IPS-18a (cell line): ENCODE data around the gene ATP8B2.
"Not testable (repeated sequence)": the region's sequence is repeated elsewhere in the genome, so short reads cannot be mapped to it uniquely, and the experiment has no call there.

ENCODE experiments used
- H3K27ac ChIP-seq: one replicate; pipeline ENCODE4 v1.5.1; 2013; ENCODE audit warnings: low read length
- H3K27me3 ChIP-seq: one replicate; pipeline ENCODE4 v1.6.1; 2013; ENCODE audit warnings: mild to moderate bottlenecking, low read length; ENCODE audit not compliant: control insufficient read depth, insufficient read depth
- H3K36me3 ChIP-seq: one replicate; pipeline ENCODE4 v1.6.1; 2013; ENCODE audit warnings: low read depth, low read length; ENCODE audit not compliant: control insufficient read depth
- H3K4me1 ChIP-seq: one replicate; pipeline ENCODE4 v1.6.1; 2013; ENCODE audit warnings: low read depth, low read length; ENCODE audit not compliant: control insufficient read depth
- H3K4me3 ChIP-seq: one replicate; pipeline ENCODE4 v1.5.1; 2013; ENCODE audit warnings: low read length
- H3K9ac ChIP-seq: one replicate; pipeline ENCODE4 v1.6.1; 2013; ENCODE audit warnings: mild to moderate bottlenecking, low read length, moderate library complexity
- H3K9me3 ChIP-seq: one replicate; pipeline ENCODE4 v1.6.1; 2013; ENCODE audit warnings: low read depth, low read length; ENCODE audit not compliant: control insufficient read depth

ATP8B2 gene

GRCh38 chr1:154338875-154339274 lies 13.6 kb downstream of the ATP8B2 start:
- no peaks in the 10 kb centered on the region for H3K27me3 ChIP-seq
- no peak overlapping the region for H3K4me3 ChIP-seq
- H3K4me1 ChIP-seq, result no peaks in the 10 kb centered on the region
- H3K27ac ChIP-seq, result no peak overlapping the region
- no peak overlapping the region for H3K9ac ChIP-seq
- H3K9me3 ChIP-seq, result no peaks in the 10 kb centered on the region
- peaks cover 64% of the 10 kb centered on the region for H3K36me3 ChIP-seq

- H3K27ac ChIP-seq, H3K4me3 ChIP-seq, H3K4me1 ChIP-seq, H3K9me3 ChIP-seq, H3K27me3 ChIP-seq, H3K9ac ChIP-seq: not testable (repeated sequence)
- peaks cover 80% of the 10 kb centered on the region for H3K36me3 ChIP-seq
These were observed 16.0 kb downstream of the ATP8B2 start for GRCh38 chr1:154341366-154341765.

GRCh38 chr1:154342132-154342531 lies 16.8 kb downstream of the ATP8B2 start:
- Histone ChIP-seq H3K9ac (no peak overlapping the region), H3K27me3 (no peaks in the 10 kb centered on the region), H3K4me1 (no peaks in the 10 kb centered on the region), H3K36me3 (peaks cover 85% of the 10 kb centered on the region), H3K4me3 (no peak overlapping the region), H3K27ac (no peak overlapping the region), H3K9me3 (no peaks in the 10 kb centered on the region)

DNA sequence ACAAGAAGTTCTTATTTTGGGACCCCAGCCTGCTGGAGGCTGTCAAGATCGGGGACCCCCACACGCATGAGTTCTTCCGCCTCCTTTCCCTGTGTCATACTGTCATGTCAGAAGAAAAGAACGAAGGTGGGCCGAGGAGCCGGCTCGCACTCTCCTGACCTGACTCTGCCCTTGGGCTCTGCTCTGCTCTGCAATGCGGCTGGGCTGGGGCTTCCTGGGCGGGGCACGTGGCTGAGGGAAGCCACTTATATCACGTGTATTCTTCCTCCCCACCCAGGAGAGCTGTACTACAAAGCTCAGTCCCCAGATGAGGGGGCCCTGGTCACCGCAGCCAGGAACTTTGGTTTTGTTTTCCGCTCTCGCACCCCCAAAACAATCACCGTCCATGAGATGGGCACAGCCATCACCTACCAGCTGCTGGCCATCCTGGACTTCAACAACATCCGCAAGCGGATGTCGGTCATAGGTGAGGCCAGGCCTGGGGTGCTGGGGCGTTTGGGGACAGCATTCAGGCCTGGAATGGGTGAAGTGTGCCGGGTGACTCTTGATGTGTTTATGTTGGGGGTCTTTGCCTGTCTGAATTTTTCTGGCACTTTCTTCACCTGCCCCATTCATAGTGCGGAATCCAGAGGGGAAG lies 17.6 kb downstream of the ATP8B2 start:
- peaks cover 81% of the 10 kb centered on the region for H3K36me3 ChIP-seq
- H3K27ac ChIP-seq, result no peak overlapping the region
- H3K9ac ChIP-seq, result no peak overlapping the region
- no peaks in the 10 kb centered on the region for H3K4me1 ChIP-seq
- no peak overlapping the region for H3K4me3 ChIP-seq
- no peaks in the 10 kb centered on the region for H3K27me3 ChIP-seq
- no peaks in the 10 kb centered on the region for H3K9me3 ChIP-seq

DNA sequence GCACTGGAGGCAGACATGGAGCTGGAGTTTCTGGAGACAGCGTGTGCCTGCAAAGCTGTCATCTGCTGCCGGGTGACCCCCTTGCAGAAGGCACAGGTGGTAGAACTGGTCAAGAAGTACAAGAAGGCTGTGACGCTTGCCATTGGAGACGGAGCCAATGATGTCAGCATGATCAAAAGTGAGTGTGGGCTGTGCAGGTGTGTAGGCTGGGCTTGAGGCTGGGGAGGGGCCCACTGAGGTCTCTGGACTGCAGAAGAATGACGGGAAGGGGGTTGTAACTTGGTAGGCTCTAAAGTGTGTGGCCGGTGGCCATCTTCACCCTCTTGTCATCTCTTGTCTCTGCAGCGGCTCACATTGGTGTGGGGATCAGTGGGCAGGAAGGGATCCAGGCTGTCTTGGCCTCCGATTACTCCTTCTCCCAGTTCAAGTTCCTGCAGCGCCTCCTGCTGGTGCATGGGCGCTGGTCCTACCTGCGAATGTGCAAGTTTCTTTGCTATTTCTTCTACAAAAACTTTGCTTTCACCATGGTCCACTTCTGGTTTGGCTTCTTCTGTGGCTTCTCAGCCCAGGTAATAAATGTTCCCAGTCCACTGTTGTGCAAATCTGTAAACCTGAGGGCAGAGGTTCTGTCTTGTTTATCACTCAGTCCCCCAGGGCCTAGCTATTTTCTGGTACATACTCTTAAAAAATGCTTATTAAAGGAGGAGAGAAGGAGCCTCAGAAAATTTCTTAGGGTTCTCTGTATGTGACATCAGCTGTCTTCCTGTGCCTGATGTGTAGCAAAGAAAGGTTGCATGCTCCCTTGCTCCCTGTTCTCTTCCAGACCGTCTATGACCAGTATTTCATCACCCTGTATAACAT lies 19.9 kb downstream of the ATP8B2 start:
- H3K4me3 ChIP-seq, result no peak overlapping the region
- H3K27me3 ChIP-seq, result no peaks in the 10 kb centered on the region
- no peaks in the 10 kb centered on the region for H3K4me1 ChIP-seq
- H3K9ac ChIP-seq, result no peak overlapping the region
- H3K36me3 ChIP-seq, result peaks cover 78% of the 10 kb centered on the region
- H3K27ac ChIP-seq, result no peak overlapping the region
- H3K9me3 ChIP-seq, result no peaks in the 10 kb centered on the region

- no peak overlapping the region for H3K27ac ChIP-seq
- no peak overlapping the region for H3K9ac ChIP-seq
- no peaks in the 10 kb centered on the region for H3K4me1 ChIP-seq
These were observed 21.1 kb downstream of the ATP8B2 start for GRCh38 chr1:154346276-154346917.

DNA sequence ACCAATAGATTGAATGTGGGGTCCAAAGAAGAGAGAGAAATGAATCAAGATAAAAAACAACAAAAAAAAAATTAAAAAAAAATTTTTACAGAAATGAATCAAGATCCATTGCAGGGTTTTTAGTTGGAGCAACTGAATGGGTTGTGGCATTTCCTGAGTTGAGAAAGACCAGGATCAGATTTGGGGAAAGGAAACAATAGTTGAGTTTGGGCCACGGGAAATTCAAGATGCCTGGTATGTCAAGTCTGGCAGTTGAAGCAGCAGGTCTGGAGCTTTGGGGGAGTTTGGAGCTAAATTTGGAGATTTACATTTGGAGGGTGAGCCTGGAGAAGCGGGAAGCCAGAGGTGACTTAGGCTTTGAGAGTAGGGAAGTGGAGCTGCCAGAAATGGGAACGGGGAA lies 22.6 kb downstream of the ATP8B2 start:
- Histone ChIP-seq H3K9me3 (no peaks in the 10 kb centered on the region), H3K9ac (no peak overlapping the region), H3K4me3 (no peak overlapping the region), H3K27me3 (peaks cover 17% of the 10 kb centered on the region), H3K36me3 (peaks cover 55% of the 10 kb centered on the region), H3K27ac (no peak overlapping the region), H3K4me1 (no peaks in the 10 kb centered on the region)

More at GRCh38 chr1:154346276-154346917, 21.1 kb downstream of the ATP8B2 start:
- Histone ChIP-seq H3K27me3 (peaks cover 1% of the 10 kb centered on the region), H3K9me3 (no peaks in the 10 kb centered on the region), H3K4me3 (no peak overlapping the region), H3K36me3 (peaks cover 66% of the 10 kb centered on the region)

DNA sequence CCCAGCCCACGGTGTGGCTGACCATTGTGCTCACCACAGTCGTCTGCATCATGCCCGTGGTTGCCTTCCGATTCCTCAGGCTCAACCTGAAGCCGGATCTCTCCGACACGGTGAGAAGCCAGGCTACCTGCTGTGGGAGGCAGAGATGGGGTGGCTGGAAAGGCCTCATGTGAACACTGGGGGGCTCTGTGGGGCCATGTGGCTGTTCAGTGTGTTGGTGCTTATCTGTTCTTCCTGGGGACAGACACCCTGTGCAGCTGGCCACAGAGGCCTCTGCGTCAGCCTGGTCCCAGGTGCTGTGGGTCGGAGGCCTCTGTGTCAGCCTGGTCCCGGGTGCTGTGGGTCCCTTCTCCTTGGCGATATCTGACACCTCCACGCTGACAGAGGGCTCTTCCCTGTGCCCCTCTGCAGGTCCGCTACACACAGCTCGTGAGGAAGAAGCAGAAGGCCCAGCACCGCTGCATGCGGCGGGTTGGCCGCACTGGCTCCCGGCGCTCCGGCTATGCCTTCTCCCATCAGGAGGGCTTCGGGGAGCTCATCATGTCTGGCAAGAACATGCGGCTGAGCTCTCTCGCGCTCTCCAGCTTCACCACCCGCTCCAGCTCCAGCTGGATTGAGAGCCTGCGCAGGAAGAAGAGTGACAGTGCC lies 23.2 kb downstream of the ATP8B2 start:
- Histone ChIP-seq H3K36me3 (peaks cover 49% of the 10 kb centered on the region), H3K9me3 (no peaks in the 10 kb centered on the region), H3K27me3 (peaks cover 22% of the 10 kb centered on the region), H3K27ac (no peak overlapping the region), H3K4me1 (no peaks in the 10 kb centered on the region), H3K9ac (no peak overlapping the region), H3K4me3 (no peak overlapping the region)

DNA sequence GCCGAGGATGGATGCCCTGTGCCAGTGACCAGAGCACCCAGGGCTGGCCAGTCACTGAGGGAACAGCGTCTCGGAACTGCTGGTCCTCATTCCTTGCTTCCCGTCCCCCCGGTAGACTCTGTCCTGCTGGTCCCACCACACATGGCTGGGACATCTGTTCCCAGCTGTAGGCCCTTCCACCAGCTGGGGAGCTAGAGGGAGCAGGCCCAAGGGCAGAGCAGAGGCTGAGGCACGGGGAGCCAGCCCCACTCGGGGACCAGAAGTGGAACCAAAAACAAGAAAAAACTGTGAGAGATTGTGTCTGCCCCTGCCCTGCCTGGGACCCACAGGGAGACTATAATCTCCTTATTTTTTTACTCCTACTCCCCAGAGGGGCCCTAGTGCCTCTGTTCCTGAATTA lies 23.8 kb downstream of the ATP8B2 start:
- Histone ChIP-seq H3K27me3 (peaks cover 28% of the 10 kb centered on the region), H3K27ac (no peak overlapping the region), H3K4me3 (no peak overlapping the region), H3K9ac (no peak overlapping the region), H3K9me3 (no peaks in the 10 kb centered on the region), H3K4me1 (no peaks in the 10 kb centered on the region), H3K36me3 (peaks cover 43% of the 10 kb centered on the region)

- no peak overlapping the region for H3K9ac ChIP-seq
- H3K27ac ChIP-seq, result no peak overlapping the region
- H3K4me1 ChIP-seq, result no peaks in the 10 kb centered on the region
- H3K9me3 ChIP-seq, result no peaks in the 10 kb centered on the region
- no peak overlapping the region for H3K4me3 ChIP-seq
- H3K36me3 ChIP-seq, result peaks cover 32% of the 10 kb centered on the region
- peaks cover 30% of the 10 kb centered on the region for H3K27me3 ChIP-seq
These were observed 25.1 kb downstream of the ATP8B2 start for GRCh38 chr1:154350383-154350782.

GRCh38 chr1:154351363-154352068 lies 26.2 kb downstream of the ATP8B2 start:
- Histone ChIP-seq H3K4me3 (no peak overlapping the region), H3K9me3 (no peaks in the 10 kb centered on the region), H3K9ac (no peak overlapping the region), H3K36me3 (peaks cover 21% of the 10 kb centered on the region), H3K4me1 (no peaks in the 10 kb centered on the region), H3K27ac (no peak overlapping the region), H3K27me3 (peaks cover 30% of the 10 kb centered on the region)
